NT2/D1 (cell line): ENCODE data around the gene CCDC154.

Source experiments
- SUZ12 ChIP-seq: IDR thresholded peaks from 2 replicates; pipeline ENCODE4 v1.6.1; 2011; ENCODE audit not compliant: insufficient read length, insufficient read depth; ENCODE audit errors: extremely low read depth
- YY1 ChIP-seq: IDR thresholded peaks from 2 replicates; pipeline ENCODE4 v1.6.1; 2011; ENCODE audit not compliant: insufficient read length, insufficient read depth
- ZNF274 ChIP-seq: IDR thresholded peaks from 2 replicates; pipeline ENCODE4 v1.6.1; 2011; ENCODE audit warnings: mild to moderate bottlenecking, low read depth, low read length

DNA sequence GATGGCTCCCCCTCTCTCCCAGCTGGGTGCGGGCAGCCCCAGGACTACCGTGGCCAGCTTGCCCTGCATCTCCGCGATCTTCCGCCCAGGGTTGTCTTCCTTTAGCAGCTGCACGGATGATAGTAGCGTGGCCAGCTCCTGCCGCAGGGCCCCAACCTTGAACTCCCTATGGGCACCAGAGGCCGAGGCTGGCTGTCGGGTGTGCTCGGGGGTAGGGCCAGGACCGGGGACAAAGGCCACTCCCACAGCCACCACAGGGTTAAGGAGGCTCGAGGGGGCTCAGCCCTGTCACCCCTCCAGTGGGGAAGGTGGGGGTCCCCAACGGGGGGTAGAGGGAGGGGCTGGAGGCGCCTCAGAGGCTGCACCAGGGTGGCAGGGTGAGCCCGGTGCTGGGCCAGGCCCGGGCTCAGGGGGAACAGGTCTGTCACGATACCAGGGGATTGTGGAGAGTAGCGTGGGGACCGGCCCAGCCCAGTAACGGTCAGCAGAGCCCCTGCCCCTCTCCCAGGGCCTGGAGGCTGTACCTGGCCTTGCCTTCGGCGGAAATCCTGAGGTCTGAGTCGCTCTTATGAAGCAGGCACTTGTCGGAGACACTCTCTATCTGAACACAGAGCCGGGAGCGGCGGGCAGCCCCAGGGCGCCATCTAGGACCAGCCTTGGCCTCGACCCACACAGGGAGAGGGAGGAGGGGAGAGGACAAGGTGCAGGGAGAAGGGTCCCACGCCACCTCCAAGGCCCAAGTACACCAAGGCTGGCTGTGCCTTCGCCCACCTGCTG lies 8.2 kb downstream of the CCDC154 start:
- TF ChIP-seq SUZ12 (no peak), ZNF274 (no peak), YY1 (no peak)
